ES-I3 (cell line): ENCODE data around the gene TRIM42.

ENCODE experiments used
- H3K36me3 ChIP-seq: 2 replicates; pipeline ENCODE4 v1.6.1; 2013; ENCODE audit warnings: mild to moderate bottlenecking, low read length, control low read depth, moderate library complexity; ENCODE audit not compliant: insufficient read depth
- H3K4me1 ChIP-seq: 2 replicates; pipeline ENCODE4 v1.6.1; 2013; ENCODE audit warnings: mild to moderate bottlenecking, control low read depth, low read length; ENCODE audit not compliant: insufficient read depth
- H3K9ac ChIP-seq: 2 replicates; pipeline ENCODE4 v1.6.1; 2013; ENCODE audit warnings: low read depth, mild to moderate bottlenecking, low read length, moderate library complexity
- H3K9me3 ChIP-seq: 2 replicates; pipeline ENCODE4 v1.6.1; 2013; ENCODE audit warnings: mild to moderate bottlenecking, low read length, moderate library complexity; ENCODE audit not compliant: control insufficient read depth, insufficient read depth

The TRIM42 gene

GRCh38 chr3:140723576-140723975 lies 45.7 kb downstream of the TRIM42 start:
- H3K4me1 ChIP-seq = peaks cover 19% of the 10 kb centered on the region
- H3K9me3 ChIP-seq = no peaks in the 10 kb centered on the region
- H3K36me3 ChIP-seq = no peaks in the 10 kb centered on the region
- no peak overlapping the region for H3K9ac ChIP-seq

GRCh38 chr3:140724856-140725812 lies 47.3 kb downstream of the TRIM42 start:
- peaks cover 19% of the 10 kb centered on the region for H3K4me1 ChIP-seq
- H3K9me3 ChIP-seq = no peaks in the 10 kb centered on the region
- H3K9ac ChIP-seq = no peak overlapping the region
- no peaks in the 10 kb centered on the region for H3K36me3 ChIP-seq

GRCh38 chr3:140726066-140726465 lies 48.2 kb downstream of the TRIM42 start:
- Histone ChIP-seq H3K9me3 (no peaks in the 10 kb centered on the region), H3K36me3 (no peaks in the 10 kb centered on the region), H3K4me1 (peaks cover 19% of the 10 kb centered on the region), H3K9ac (no peak overlapping the region)

- H3K9ac ChIP-seq = no peak overlapping the region
- peaks cover 19% of the 10 kb centered on the region for H3K4me1 ChIP-seq
- no peaks in the 10 kb centered on the region for H3K36me3 ChIP-seq
- no peaks in the 10 kb centered on the region for H3K9me3 ChIP-seq
Measured at GRCh38 chr3:140727886-140728285, 50.0 kb downstream of the TRIM42 start.

- Histone ChIP-seq H3K9ac (no peak overlapping the region), H3K4me1 (peaks cover 13% of the 10 kb centered on the region), H3K9me3 (no peaks in the 10 kb centered on the region), H3K36me3 (no peaks in the 10 kb centered on the region)
Measured at GRCh38 chr3:140731440-140732119, 53.7 kb downstream of the TRIM42 start.

- Histone ChIP-seq H3K36me3 (no peaks in the 10 kb centered on the region), H3K9ac (no peak overlapping the region), H3K9me3 (no peaks in the 10 kb centered on the region), H3K4me1 (no peaks in the 10 kb centered on the region)
Measured at GRCh38 chr3:140733623-140734022, 55.8 kb downstream of the TRIM42 start.

GRCh38 chr3:140736863-140737460 lies 59.1 kb downstream of the TRIM42 start:
- no peak overlapping the region; the same call in 1 of the 2 replicates for H3K9ac ChIP-seq

GRCh38 chr3:140742116-140742515 lies 64.3 kb downstream of the TRIM42 start:
- no peaks in the 10 kb centered on the region for H3K9me3 ChIP-seq
- H3K4me1 ChIP-seq = no peaks in the 10 kb centered on the region
- H3K9ac ChIP-seq = no peak overlapping the region
- H3K36me3 ChIP-seq = no peaks in the 10 kb centered on the region

More at GRCh38 chr3:140736863-140737460, 59.1 kb downstream of the TRIM42 start:
- no peaks in the 10 kb centered on the region for H3K9me3 ChIP-seq
- H3K4me1 ChIP-seq = no peaks in the 10 kb centered on the region
- H3K36me3 ChIP-seq = no peaks in the 10 kb centered on the region

- H3K4me1 ChIP-seq = no peaks in the 10 kb centered on the region
- no peaks in the 10 kb centered on the region for H3K9me3 ChIP-seq
- H3K9ac ChIP-seq = no peak overlapping the region
- H3K36me3 ChIP-seq = no peaks in the 10 kb centered on the region
Measured at GRCh38 chr3:140748171-140748570, 70.3 kb downstream of the TRIM42 start.

GRCh38 chr3:140748903-140749302 lies 71.0 kb downstream of the TRIM42 start:
- Histone ChIP-seq H3K4me1 (no peaks in the 10 kb centered on the region), H3K9me3 (no peaks in the 10 kb centered on the region), H3K36me3 (no peaks in the 10 kb centered on the region), H3K9ac (no peak overlapping the region)
